CD14-positive monocyte (primary cell): ENCODE data around the gene RAB27B. TPM values are rescaled to one million over a fixed set of nuclear protein-coding genes. Genes with fewer than 3 reads are reported as not detected.

Source experiments
- DNase-seq, 3 donors: peaks; one replicate each; pipeline ENCODE4 v3.0.0-alpha.2; 2011 to 2022
- H2AFZ ChIP-seq: 2 replicates; pipeline ENCODE4 v1.6.0; 2012; ENCODE audit warnings: mild to moderate bottlenecking, low read depth, low read length, inconsistent platforms; ENCODE audit not compliant: insufficient read depth, poor library complexity, severe bottlenecking
- H3K27ac ChIP-seq, 2 donors: 1 replicate in 1 of 2; 2 replicates in 1 of 2; pipeline ENCODE4 v1.5.1; 2012 to 2013; ENCODE audit warnings: low read length in 2 of 2, control low read depth in 1 of 2, inconsistent platforms in 1 of 2, low read depth in 1 of 2, mild to moderate bottlenecking in 1 of 2
- H3K27me3 ChIP-seq, 2 donors: one replicate each; pipeline versions ENCODE4 v1.6.0 to v1.6.1; 2011 to 2013; ENCODE audit warnings: low read length in 2 of 2; ENCODE audit not compliant: control insufficient read depth in 2 of 2, insufficient read depth in 2 of 2
- H3K36me3 ChIP-seq, 2 donors: replicated peaks in 1 of 2; 1 replicate in 1 of 2; 2 replicates in 1 of 2; pipeline versions ENCODE4 v1.5.1 to v1.6.1; 2012 to 2013; ENCODE audit warnings: low read length in 2 of 2, control low read depth in 1 of 2, inconsistent platforms in 1 of 2, mild to moderate bottlenecking in 1 of 2; ENCODE audit not compliant: insufficient read depth in 2 of 2, control insufficient read depth in 1 of 2
- H3K4me1 ChIP-seq, 2 donors: 1 replicate in 1 of 2; 2 replicates in 1 of 2; pipeline versions ENCODE4 v1.5.1 to v1.6.1; 2012 to 2013; ENCODE audit warnings: low read length in 2 of 2, control low read depth in 1 of 2, inconsistent platforms in 1 of 2, mild to moderate bottlenecking in 1 of 2, moderate library complexity in 1 of 2; ENCODE audit not compliant: insufficient read depth in 2 of 2, control insufficient read depth in 1 of 2
- H3K4me2 ChIP-seq: replicated peaks from 2 replicates; pipeline ENCODE3; 2012; ENCODE audit warnings: low read length, moderate library complexity, mild to moderate bottlenecking; ENCODE audit not compliant: poor library complexity, severe bottlenecking; ENCODE audit errors: extremely low read depth
- H3K4me3 ChIP-seq, 3 experiments: fragments of 200-600 bp in 1 of 3; sonication (generic) in 1 of 3; replicated peaks in 1 of 3; 1 replicate in 2 of 3; 2 replicates in 1 of 3; pipeline ENCODE4 v1.5.1; 2011 to 2013; ENCODE audit warnings: low read length in 3 of 3, mild to moderate bottlenecking in 3 of 3, control low read depth in 2 of 3, low read depth in 2 of 3, inconsistent platforms in 1 of 3, moderate library complexity in 1 of 3
- H3K79me2 ChIP-seq: 2 replicates; pipeline ENCODE4 v1.6.0; 2012; ENCODE audit warnings: mild to moderate bottlenecking, control low read depth, inconsistent platforms, low read length, moderate library complexity; ENCODE audit not compliant: insufficient read depth
- H3K9ac ChIP-seq: 2 replicates; pipeline ENCODE4 v1.6.0; 2017; ENCODE audit warnings: low read length, mild to moderate bottlenecking; ENCODE audit not compliant: insufficient read depth, poor library complexity, severe bottlenecking
- H3K9me3 ChIP-seq, 2 donors: replicated peaks in 1 of 2; 1 replicate in 1 of 2; 2 replicates in 1 of 2; pipeline versions ENCODE4 v1.5.1 to v1.6.1; 2012 to 2013; ENCODE audit warnings: low read length in 2 of 2, control low read depth in 1 of 2; ENCODE audit not compliant: control insufficient read depth in 1 of 2, insufficient read depth in 1 of 2
- H4K20me1 ChIP-seq: 2 replicates; pipeline ENCODE4 v1.6.0; 2012; ENCODE audit warnings: mild to moderate bottlenecking, low read length, control low read depth, moderate library complexity; ENCODE audit not compliant: insufficient read depth
- H3K27ac Mint-ChIP-seq, 7 donors: one replicate each; pipeline ENCODE4 v1.8.0; 2020; ENCODE audit warnings: mild to moderate bottlenecking in 7 of 7, mixed read lengths in 7 of 7, moderate library complexity in 6 of 7, inconsistent platforms in 2 of 7
- H3K27me3 Mint-ChIP-seq, 3 donors: one replicate each; pipeline ENCODE4 v1.8.0; 2021 to 2022; ENCODE audit warnings: low read depth in 3 of 3, mild to moderate bottlenecking in 3 of 3, mixed read lengths in 3 of 3, moderate library complexity in 3 of 3, inconsistent platforms in 1 of 3
- H3K36me3 Mint-ChIP-seq, 2 donors: one replicate each; pipeline ENCODE4 v1.8.0; 2020; ENCODE audit warnings: mixed read lengths in 2 of 2, inconsistent platforms in 1 of 2, mild to moderate bottlenecking in 1 of 2
- H3K4me1 Mint-ChIP-seq: one replicate; pipeline ENCODE4 v1.8.0; 2020; ENCODE audit warnings: mild to moderate bottlenecking, mixed read lengths
- H3K4me3 Mint-ChIP-seq, 2 donors: one replicate each; pipeline ENCODE4 v1.8.0; 2020; ENCODE audit warnings: mild to moderate bottlenecking in 2 of 2, mixed read lengths in 2 of 2, moderate library complexity in 1 of 2
- H3K9me3 Mint-ChIP-seq, 7 donors: one replicate each; pipeline ENCODE4 v1.8.0; 2020 to 2022; ENCODE audit warnings: mixed read lengths in 7 of 7, mild to moderate bottlenecking in 6 of 7, moderate library complexity in 6 of 7, inconsistent platforms in 2 of 7
- CTCF ChIP-seq: fragments of 200-600 bp; IDR thresholded peaks from one replicate; pipeline ENCODE4 v1.8.0; 2022; ENCODE audit warnings: antibody characterized with exemption, mild to moderate bottlenecking
- WGBS: methylation state at CpG from one replicate; pipeline ENCODE4 v1.1.5; 2013; ENCODE audit warnings: missing lambda C conversion rate; ENCODE audit not compliant: insufficient coverage; 5-methylcytosine and 5-hydroxymethylcytosine counted together
- intact Hi-C, 2 donors: fragments of 100-400 bp; cut with micrococcal nuclease; formaldehyde crosslinking; loops; one replicate each; pipeline versions ENCODE4 v1.15.0 to v1.15.1; 2023
- polyA plus RNA-seq, 3 donors: library from polyadenylated mRNA; depleted of rRNA in 1 of 3; unstranded in 2 of 3; stranded (reverse) in 1 of 3; fragments of 300-500 nt in 2 of 3; fragments of >200 nt in 1 of 3; fragmentation: Illumina TruSeq in 2 of 3; gene quantifications; 1 replicate in 2 of 3; 2 replicates in 1 of 3; pipeline ENCODE4 v1.2.3, GENCODE V29; 2012 to 2021

The RAB27B gene
- polyA plus RNA-seq, 3 donors, result 0.11 to 0.13 TPM; not detected in 1

GRCh38 chr18:54888933-54889332, 60.7 kb downstream of the RAB27B start:
- H3K4me3 ChIP-seq, result no peak overlapping the region
- no peak overlapping the region for H3K4me2 ChIP-seq
- no peaks in the 10 kb centered on the region for H3K27me3 ChIP-seq

GRCh38 chr18:54899500-54899899, 71.2 kb downstream of the RAB27B start:
- no peaks in the 10 kb centered on the region for H3K4me1 ChIP-seq
- intact Hi-C loops, result no loop called here
- no peaks in the 10 kb centered on the region for H3K27me3 ChIP-seq
- peaks cover 0 to 2% (median 1%) of the 10 kb centered on the region in 3 donors for H3K27me3 Mint-ChIP-seq
- peak overlapping the region in 1 of 7 donors; percentile 10 for H3K27ac Mint-ChIP-seq
- H4K20me1 ChIP-seq, result no peaks in the 10 kb centered on the region
- no peak overlapping the region for H2AFZ ChIP-seq
- no peaks in the 10 kb centered on the region for H3K36me3 Mint-ChIP-seq
- H3K36me3 ChIP-seq, result no peaks in the 10 kb centered on the region
- H3K4me3 ChIP-seq, result no peak overlapping the region
- no peak overlapping the region for H3K9ac ChIP-seq
- H3K4me3 Mint-ChIP-seq, result no peak overlapping the region
- no peak overlapping the region for H3K27ac ChIP-seq
- H3K4me1 Mint-ChIP-seq, result peaks cover 2% of the 10 kb centered on the region
- H3K4me2 ChIP-seq, result no peak overlapping the region
- no peak for DNase-seq
- no peaks in the 10 kb centered on the region for H3K79me2 ChIP-seq
- no peaks in the 10 kb centered on the region for H3K9me3 ChIP-seq
- no peaks in the 10 kb centered on the region for H3K9me3 Mint-ChIP-seq
- peak; percentile 8 for TF ChIP-seq CTCF

More at GRCh38 chr18:54888933-54889332, 60.7 kb downstream of the RAB27B start:
- intact Hi-C loops, result no loop called here
- whole genome bisulfite sequencing, result no CpG with 5 or more reads among the region's 2 CpGs
- H3K27ac Mint-ChIP-seq, result no peak overlapping the region
- no peaks in the 10 kb centered on the region for H3K4me1 Mint-ChIP-seq
- Histone ChIP-seq H2AFZ (no peak overlapping the region), H3K4me1 (no peaks in the 10 kb centered on the region), H3K9me3 (no peaks in the 10 kb centered on the region), H3K9ac (no peak overlapping the region), H3K36me3 (no peaks in the 10 kb centered on the region), H3K79me2 (no peaks in the 10 kb centered on the region), H3K27ac (no peak overlapping the region), H4K20me1 (no peaks in the 10 kb centered on the region)
- H3K27me3 Mint-ChIP-seq, result peaks cover 0 to 3% (median 0%) of the 10 kb centered on the region in 3 donors
- H3K36me3 Mint-ChIP-seq, result no peaks in the 10 kb centered on the region
- no peak overlapping the region for H3K4me3 Mint-ChIP-seq
- no peak for DNase-seq
- no peak for TF ChIP-seq CTCF
- peaks cover 0 to 4% (median 0%) of the 10 kb centered on the region in 7 donors for H3K9me3 Mint-ChIP-seq
